Aorta (tissue), 5 donors: ENCODE measurements around the gene TUBA4A. TPM values are rescaled to one million over a fixed set of nuclear protein-coding genes. Genes with fewer than 3 reads are reported as not detected.
"Not testable (repeated sequence)": the region's sequence is repeated elsewhere in the genome, so short reads cannot be mapped to it uniquely, and the experiment has no call there.

Source experiments
- ATAC-seq: fragments of 200-7000 bp; cut with Tn5 transposase; one replicate; pipeline ENCODE4 v1.9.1; 2022; ENCODE audit warnings: moderate library complexity; ENCODE audit not compliant: low FRiP score
- DNase-seq, 2 donors: peaks; one replicate each; pipeline ENCODE4 v3.0.0-alpha.2; 2020
- H3K27ac ChIP-seq, 2 donors: one replicate each; pipeline ENCODE4 v1.5.1; 2013; ENCODE audit warnings: low read length in 2 of 2, mild to moderate bottlenecking in 2 of 2, moderate library complexity in 2 of 2, control low read depth in 1 of 2, inconsistent platforms in 1 of 2, low read depth in 1 of 2
- H3K27me3 ChIP-seq, 2 donors: one replicate each; pipeline ENCODE4 v1.6.1; 2013; ENCODE audit warnings: control low read depth in 1 of 2, low read length in 1 of 2, mild to moderate bottlenecking in 1 of 2, moderate library complexity in 1 of 2; ENCODE audit not compliant: insufficient read depth in 2 of 2, control insufficient read depth in 1 of 2
- H3K36me3 ChIP-seq, 2 donors: one replicate each; pipeline ENCODE4 v1.6.1; 2013; ENCODE audit warnings: control low read depth in 1 of 2, low read length in 1 of 2, mild to moderate bottlenecking in 1 of 2; ENCODE audit not compliant: insufficient read depth in 2 of 2, control insufficient read depth in 1 of 2
- H3K4me1 ChIP-seq, 2 donors: one replicate each; pipeline ENCODE4 v1.6.1; 2013; ENCODE audit warnings: low read length in 2 of 2, control low read depth in 1 of 2, mild to moderate bottlenecking in 1 of 2, moderate library complexity in 1 of 2; ENCODE audit not compliant: insufficient read depth in 2 of 2, control insufficient read depth in 1 of 2
- H3K4me3 ChIP-seq, 2 donors: one replicate each; pipeline ENCODE4 v1.5.1; 2013; ENCODE audit warnings: low read length in 2 of 2, control low read depth in 1 of 2, mild to moderate bottlenecking in 1 of 2
- H3K9me3 ChIP-seq: one replicate; pipeline ENCODE4 v1.6.1; 2013; ENCODE audit warnings: mild to moderate bottlenecking, low read length; ENCODE audit not compliant: control insufficient read depth
- WGBS, 2 donors: extraction: QIAGEN DNeasy Blood & Tissue Kit; methylation state at CpG; one replicate each; pipeline ENCODE4 v1.1.7; 2013; 5-methylcytosine and 5-hydroxymethylcytosine counted together
- intact Hi-C, 2 donors: fragments of 100-400 bp; cut with DNase I; formaldehyde crosslinking; loops; one replicate each; pipeline versions ENCODE4 v1.14.2 to v1.15.0; 2022
- polyA plus RNA-seq, 2 donors: library from polyadenylated mRNA; stranded (reverse); fragments of 200-250 nt; gene quantifications; one replicate each; pipeline ENCODE4 v1.2.3, GENCODE V29; 2013
- total RNA-seq, 2 donors: library from RNA; stranded (reverse); fragmentation: NEBNext Ultra II Directional; extraction: Animal tissue kit (Norgen Biotek cat#: 25700); gene quantifications; one replicate each; pipeline ENCODE4 v1.2.1, GENCODE V29; 2021
- donor health status: healthy with polysubstance abuse.
- donor health status: Bipolar disorder and iron deficiency.
- donor health status: DM: no; HTN: no; CAD: no.
- donor health status: DM: no; HTN: no; CAD: no.
- donor health status: DM: yes; HTN: yes; CAD: no.

The TUBA4A gene
- total and polyA plus RNA-seq, 4 donors = 20.3 to 59.2 (median 46.3) TPM

GRCh38 chr2:219268294-219268693 is 14.6 kb upstream of the TUBA4A start:
- no peak overlapping the region for H3K4me3 ChIP-seq
- no peaks in the 10 kb centered on the region for H3K9me3 ChIP-seq
- peak in 1 of 2 donors; percentile 9 for DNase-seq
- intact Hi-C loops = no loop called here
- WGBS, 2 donors = 94 to 97% methylated on average over 2 of the region's 2 CpGs
- ATAC-seq = no peak
- no peaks in the 10 kb centered on the region for H3K36me3 ChIP-seq
- H3K27ac ChIP-seq = no peak overlapping the region
- no peaks in the 10 kb centered on the region for H3K4me1 ChIP-seq
- no peaks in the 10 kb centered on the region for H3K27me3 ChIP-seq

GRCh38 chr2:219266886-219267285 is 13.2 kb upstream of the TUBA4A start:
- Histone ChIP-seq H3K27ac (no peak overlapping the region), H3K4me1 (no peaks in the 10 kb centered on the region), H3K36me3 (no peaks in the 10 kb centered on the region), H3K27me3 (no peaks in the 10 kb centered on the region), H3K4me3 (no peak overlapping the region), H3K9me3 (no peaks in the 10 kb centered on the region)
- peak in 1 of 2 donors; percentile 6 for DNase-seq
- WGBS, 2 donors = 90 to 100% methylated on average over 1 of the region's 1 CpG
- no peak for ATAC-seq
- intact Hi-C loops = no loop called here

- Histone ChIP-seq H3K9me3 (no peaks in the 10 kb centered on the region), H3K27ac (no peak overlapping the region), H3K4me1 (no peaks in the 10 kb centered on the region), H3K27me3 (no peaks in the 10 kb centered on the region), H3K4me3 (no peak overlapping the region), H3K36me3 (no peaks in the 10 kb centered on the region)
- no peak for ATAC-seq
- peak in 1 of 2 donors; percentile 55 for DNase-seq
- intact Hi-C loops = no loop called here
- WGBS, 2 donors = 89 to 90% methylated on average over 5 of the region's 5 CpGs
Measured at GRCh38 chr2:219266232-219266631, 12.5 kb upstream of the TUBA4A start.

DNA sequence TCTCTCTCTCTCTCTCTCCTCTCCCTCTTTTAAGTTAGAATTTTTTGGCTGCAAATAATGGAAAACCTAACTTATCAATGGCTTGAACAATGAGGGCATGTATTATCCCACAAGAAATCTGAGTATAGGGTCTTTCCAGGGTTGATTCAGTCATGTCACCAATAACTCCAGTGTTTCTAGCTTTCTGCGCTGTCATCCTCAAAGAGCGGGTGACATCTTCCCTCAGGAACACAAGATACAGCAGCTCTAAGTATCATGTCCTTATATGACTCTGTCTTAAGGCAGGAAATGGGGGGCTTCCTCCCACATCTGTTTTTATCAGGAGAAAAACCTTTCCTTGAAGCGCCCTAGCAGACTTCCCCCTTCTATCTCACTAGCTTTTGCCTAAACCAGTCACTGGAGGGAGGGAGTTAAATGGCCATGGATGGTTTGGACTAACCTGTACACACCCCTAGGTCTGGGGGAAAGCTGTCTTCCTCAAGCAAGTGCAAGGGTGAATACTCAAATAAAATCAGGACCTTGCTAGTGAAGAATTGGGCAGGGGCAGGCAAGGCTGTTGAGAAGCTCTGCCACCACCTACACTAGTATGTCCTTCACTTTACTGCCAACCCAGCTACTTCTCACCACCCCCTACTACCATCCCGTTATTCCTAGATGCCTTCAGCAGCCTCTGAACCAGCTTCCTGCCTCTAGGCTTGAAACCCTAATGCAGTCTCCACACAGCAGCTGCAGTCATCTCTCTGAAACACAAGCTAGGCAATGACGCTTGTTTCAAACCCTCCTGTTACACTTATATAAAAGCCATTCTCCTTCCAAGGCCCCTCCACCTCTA is 7.5 kb upstream of the TUBA4A start:
- H3K36me3 ChIP-seq = no peaks in the 10 kb centered on the region
- no peak overlapping the region for H3K4me3 ChIP-seq
- no peaks in the 10 kb centered on the region for H3K9me3 ChIP-seq
- intact Hi-C loops = no loop called here
- ATAC-seq (no peak), DNase-seq (peak in 1 of 2 donors; percentile 17)
- no peak overlapping the region for H3K27ac ChIP-seq
- H3K4me1 ChIP-seq = no peaks in the 10 kb centered on the region
- H3K27me3 ChIP-seq = no peaks in the 10 kb centered on the region
- 67 to 74% methylated on average over 5 of the region's 5 CpGs for WGBS, 2 donors

- ATAC-seq, H3K4me3 ChIP-seq, H3K27me3 ChIP-seq, H3K36me3 ChIP-seq, H3K4me1 ChIP-seq, H3K9me3 ChIP-seq, H3K27ac ChIP-seq: not testable (repeated sequence)
- DNase-seq = peak in 1 of 2 donors; percentile 35
- WGBS, 2 donors = 83 to 86% methylated on average over 10 of the region's 10 CpGs
- intact Hi-C loops = loop anchor here in 1 of 2 donors (2.0 kb wide), 1 partner anchor 14 kb away; no protein-coding TSS in a partner anchor
Measured at GRCh38 chr2:219258942-219259341, 5.2 kb upstream of the TUBA4A start.

DNA sequence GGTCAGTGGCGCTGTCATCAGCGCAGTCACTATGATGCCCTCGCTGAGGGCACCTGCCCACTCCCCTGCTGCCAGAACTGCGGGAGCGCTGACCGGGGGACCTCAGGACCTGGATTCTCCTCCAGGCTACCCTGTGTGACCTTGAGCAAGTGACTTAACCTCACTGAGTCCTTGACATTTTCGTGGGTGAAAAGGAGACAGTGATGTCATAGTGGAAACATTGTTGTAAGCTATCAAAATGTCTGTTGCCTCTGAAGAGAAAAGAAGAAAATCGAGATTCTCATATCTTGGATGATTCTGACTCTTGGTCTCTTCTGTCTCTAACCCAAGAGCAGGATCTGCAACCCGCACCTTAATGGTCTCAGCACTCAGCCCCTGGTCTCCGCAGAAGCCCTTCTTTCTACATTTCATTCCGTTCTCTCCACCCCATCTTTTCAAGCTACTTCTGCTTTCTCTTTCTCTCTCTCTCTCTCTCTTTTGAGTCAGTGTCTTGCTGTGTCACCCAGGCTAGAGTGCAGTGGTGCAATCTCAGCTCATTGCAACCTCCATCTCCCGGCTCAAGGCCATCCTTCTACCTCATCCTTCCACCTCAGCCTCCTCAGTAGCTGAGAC is 978 bp upstream of the TUBA4A start:
- Histone ChIP-seq H3K4me3 (peak overlapping the region; percentile 46 to 75), H3K9me3 (no peaks in the 10 kb centered on the region), H3K4me1 (no peaks in the 10 kb centered on the region), H3K27me3 (no peaks in the 10 kb centered on the region), H3K27ac (no peak overlapping the region), H3K36me3 (no peaks in the 10 kb centered on the region)
- DNase-seq (no peak), ATAC-seq (no peak)
- intact Hi-C loops = no loop called here
- 27 to 30% methylated on average over 11 to 12 of the region's 12 CpGs for WGBS, 2 donors

DNA sequence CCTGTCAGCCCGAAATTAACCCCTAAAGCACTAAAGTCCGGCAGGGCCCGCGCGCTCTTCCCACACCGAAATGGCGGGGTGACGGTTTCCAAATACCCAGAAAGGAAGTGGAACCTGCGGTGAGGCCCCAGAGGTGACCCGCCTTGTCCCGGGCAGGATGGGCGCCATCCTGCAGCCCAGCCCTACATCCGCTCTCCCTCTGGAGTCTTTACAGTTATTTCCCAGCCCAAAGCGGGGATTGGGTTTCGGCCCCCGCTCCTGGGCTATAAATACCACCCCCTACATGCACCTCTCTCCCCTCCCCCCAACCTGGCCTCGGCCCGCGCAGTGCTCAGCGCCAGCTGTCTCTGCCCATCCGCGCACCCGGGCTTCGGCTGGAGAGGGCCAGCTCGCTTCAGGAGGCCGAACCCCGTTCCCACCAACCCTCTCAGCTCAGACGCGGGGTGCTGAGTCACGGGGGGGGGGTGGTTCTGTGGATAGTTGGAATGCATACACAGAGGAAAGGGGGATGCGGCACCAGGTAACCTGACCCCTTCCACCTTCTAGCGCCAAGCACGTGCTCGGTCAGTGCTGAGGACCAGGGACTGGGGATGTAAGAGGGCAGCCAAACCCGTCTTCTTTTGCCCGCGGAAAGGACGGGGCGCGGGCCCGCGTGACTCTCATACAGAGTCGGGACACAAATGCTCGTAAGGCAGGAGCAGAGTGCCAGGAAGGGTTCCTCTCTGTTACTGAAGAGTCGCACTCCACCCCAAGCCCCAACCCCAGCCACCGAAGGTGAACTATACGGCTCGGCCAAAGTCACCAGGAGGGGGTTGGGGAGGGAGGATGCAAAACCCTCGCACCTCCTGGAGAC is 592 bp downstream of the TUBA4A start, which contains the start of gene TUBA4B:
Gene TUBA4B (plus strand): TSS at position 344 of the 853 bp plus-strand sequence. CDS start 165 bp downstream, at position 509.
- DNase-seq (peak; percentile 64 to 86), ATAC-seq (peak; percentile 47)
- peak within 1 kb of the TSS; percentile 75 to 76 for H3K4me3 ChIP-seq
- H3K27me3 ChIP-seq = no peaks in the 10 kb centered on the region
- no peaks in the 10 kb centered on the region for H3K36me3 ChIP-seq
- H3K27ac ChIP-seq = peak within 1 kb of the TSS; percentile 8 to 76
- no peaks in the 10 kb centered on the region for H3K9me3 ChIP-seq
- WGBS, 2 donors = 10 to 11% methylated on average over 46 to 49 of the region's 49 CpGs
- intact Hi-C loops = loop anchor here in 1 of 2 donors (2.0 kb wide), 3 partner anchors 26 to 42 kb away; partner anchors contain the start of genes ABCB6 and DNAJB2
- H3K4me1 ChIP-seq = no peaks in the 10 kb centered on the region

GRCh38 chr2:219252570-219252899 is 1.2 kb downstream of the TUBA4A start:
- Histone ChIP-seq H3K4me3 (peak overlapping the region in 1 of 2 donors; percentile 75), H3K27ac (peak overlapping the region in 1 of 2 donors; percentile 25), H3K36me3 (no peaks in the 10 kb centered on the region), H3K9me3 (no peaks in the 10 kb centered on the region), H3K27me3 (no peaks in the 10 kb centered on the region), H3K4me1 (no peaks in the 10 kb centered on the region)
- 56 to 62% methylated on average over 9 of the region's 9 CpGs for WGBS, 2 donors
- intact Hi-C loops = loop anchor here in 1 of 2 donors (2.0 kb wide), 3 partner anchors 26 to 42 kb away; partner anchors contain the start of genes ABCB6 and DNAJB2
- DNase-seq = no peak
- no peak for ATAC-seq
